ENCODE data around the gene GRIN3B. TPM values are rescaled to one million over a fixed set of nuclear protein-coding genes. Genes with fewer than 3 reads are reported as not detected.
A peak's percentile ranks its signal among the peaks of the same experiment; 100 is the strongest.

The GRIN3B gene
- total and polyA plus RNA-seq, 2 donors (not counting 1 experiment from before 2014, with no cell fraction given) = 0.10 to 0.42 TPM

DNA sequence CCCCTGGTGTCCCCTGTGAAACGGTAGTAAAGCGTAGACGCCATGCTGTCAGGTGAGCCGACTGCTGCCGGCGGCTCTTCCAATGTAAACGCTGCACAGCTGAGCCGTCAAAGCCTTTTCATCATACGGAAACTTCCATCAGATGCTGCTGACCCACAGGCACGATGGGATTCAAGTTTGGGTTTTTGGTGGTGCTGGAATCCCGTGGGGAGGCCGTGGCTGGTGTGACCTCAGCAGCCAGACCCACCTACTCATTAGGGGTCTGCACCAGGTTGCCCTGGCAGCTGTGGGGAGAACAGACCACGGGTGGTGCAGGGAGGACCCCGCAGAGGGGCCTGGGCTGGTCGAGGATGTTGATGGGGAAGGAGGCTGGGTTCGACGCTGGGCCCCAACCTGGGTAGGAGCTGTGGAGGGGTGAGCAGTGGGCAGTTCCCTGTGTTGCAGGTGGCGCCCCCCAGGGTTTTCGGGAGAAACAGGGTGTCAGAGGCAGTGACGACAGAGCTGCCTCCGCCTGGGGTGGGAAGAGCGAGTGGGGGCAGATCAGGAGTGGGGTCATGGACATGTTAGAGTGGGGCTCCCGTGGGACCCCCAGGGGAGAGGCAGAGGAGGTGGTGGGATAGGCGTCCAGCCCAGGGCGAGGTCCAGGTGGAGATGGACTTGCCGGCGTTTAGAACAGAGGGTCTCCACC lies 6.6 kb downstream of the GRIN3B start:
- H3K27me3 Mint-ChIP-seq = peaks cover 5% of the 10 kb centered on the region

More for the DNA sequence above, 6.6 kb downstream of the GRIN3B start:
- peaks cover under 1% of the 10 kb centered on the region for H3K79me2 ChIP-seq (ENCODE audit: control insufficient read depth, insufficient read depth, low read length)
- peaks cover 26% of the 10 kb centered on the region for H4K20me1 ChIP-seq (ENCODE audit: control insufficient read depth, insufficient read depth, low read length, poor library complexity, severe bottlenecking)
- no peaks in the 10 kb centered on the region for H3K9me3 ChIP-seq (ENCODE audit: control extremely low read depth in 1 of 3, control insufficient read depth in 2 of 3, insufficient read depth in 1 of 3, low read length in 2 of 3)
- Mint-ChIP-seq H3K4me1 (peaks cover 2% of the 10 kb centered on the region), H3K27ac (peak overlapping the region; percentile 32), H3K4me3 (no peak overlapping the region), H3K9me3 (ENCODE audit: insufficient read depth) (no peaks in the 10 kb centered on the region)
- ATAC-seq (ENCODE audit: low read depth) = no peak
- intact Hi-C loops (cut with micrococcal nuclease) = no loop called here
- no peak overlapping the region for H3K27ac ChIP-seq (ENCODE audit: low read length in 2 of 2)
- no peak overlapping the region for H3K9ac ChIP-seq (ENCODE audit: low read length)
- peaks cover 0 to 1% of the 10 kb centered on the region in 2 donors for H3K4me1 ChIP-seq (ENCODE audit: control insufficient read depth in 2 of 2, insufficient read depth in 2 of 2, low read length in 2 of 2)
- TF ChIP-seq, protein P1, sequence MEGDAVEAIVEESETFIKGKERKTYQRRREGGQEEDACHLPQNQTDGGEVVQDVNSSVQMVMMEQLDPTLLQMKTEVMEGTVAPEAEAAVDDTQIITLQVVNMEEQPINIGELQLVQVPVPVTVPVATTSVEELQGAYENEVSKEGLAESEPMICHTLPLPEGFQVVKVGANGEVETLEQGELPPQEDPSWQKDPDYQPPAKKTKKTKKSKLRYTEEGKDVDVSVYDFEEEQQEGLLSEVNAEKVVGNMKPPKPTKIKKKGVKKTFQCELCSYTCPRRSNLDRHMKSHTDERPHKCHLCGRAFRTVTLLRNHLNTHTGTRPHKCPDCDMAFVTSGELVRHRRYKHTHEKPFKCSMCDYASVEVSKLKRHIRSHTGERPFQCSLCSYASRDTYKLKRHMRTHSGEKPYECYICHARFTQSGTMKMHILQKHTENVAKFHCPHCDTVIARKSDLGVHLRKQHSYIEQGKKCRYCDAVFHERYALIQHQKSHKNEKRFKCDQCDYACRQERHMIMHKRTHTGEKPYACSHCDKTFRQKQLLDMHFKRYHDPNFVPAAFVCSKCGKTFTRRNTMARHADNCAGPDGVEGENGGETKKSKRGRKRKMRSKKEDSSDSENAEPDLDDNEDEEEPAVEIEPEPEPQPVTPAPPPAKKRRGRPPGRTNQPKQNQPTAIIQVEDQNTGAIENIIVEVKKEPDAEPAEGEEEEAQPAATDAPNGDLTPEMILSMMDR (IDR thresholded peaks at IDR 0.05) = no peak
- no peak for TF ChIP-seq EZH2 (IDR thresholded peaks at IDR 0.05; ENCODE audit: borderline replicate concordance, insufficient read depth, low read depth, low read length, poor library complexity, severe bottlenecking)
- H3K27me3 ChIP-seq (replicated peaks in 1 of 4; ENCODE audit: control extremely low read depth in 1 of 4, control insufficient read depth in 3 of 4, insufficient read depth in 4 of 4, low read length in 3 of 4) = peaks cover 0 to 11% (median 3%) of the 10 kb centered on the region in 4 experiments
- WGBS (ENCODE audit: insufficient coverage) = 88% methylated on average over 22 of the region's 27 CpGs
- DNase-seq = no peak
- no peak overlapping the region for H3K4me3 ChIP-seq (ENCODE audit: control extremely low read depth in 1 of 5, extremely low read depth in 1 of 5, insufficient read depth in 1 of 5, low read depth in 2 of 5, low read length in 4 of 5)
- H2AFZ ChIP-seq (ENCODE audit: insufficient read depth, low read depth, low read length, poor library complexity, severe bottlenecking) = no peak overlapping the region
- no peak overlapping the region for H3K4me2 ChIP-seq (replicated peaks; ENCODE audit: low read depth, low read length, poor library complexity, severe bottlenecking)
- peaks cover 0 to 9% of the 10 kb centered on the region in 2 experiments for H3K36me3 ChIP-seq (replicated peaks in 1 of 2; ENCODE audit: control extremely low read depth in 1 of 2, control insufficient read depth in 1 of 2, extremely low read depth in 1 of 2, insufficient read depth in 2 of 2, low read length in 1 of 2)
- ChIA-PET CTCF (interaction anchor here (0.6 kb wide), 2 partner anchors 236 to 292 kb away, joined by 3 to 4 read pairs; no protein-coding TSS in a partner anchor), POLR2A (no interaction called here)

Measured in B cell (primary cell).